GM10266 (cell line): ENCODE results near the gene STK31.
"Not testable (repeated sequence)": the region's sequence is repeated elsewhere in the genome, so short reads cannot be mapped to it uniquely, and the experiment has no call there.

Experiments
- DNase-seq: peaks from one replicate; pipeline ENCODE4 v3.0.0; 2012; ENCODE audit errors: extremely low spot score
- TF ChIP-seq, protein P1 (sequence below): IDR thresholded peaks from 2 replicates; pipeline ENCODE4 v1.5.1; 2012; ENCODE audit warnings: mild to moderate bottlenecking, low read depth; ENCODE audit not compliant: control insufficient read depth, insufficient read depth; ENCODE audit errors: missing control alignments

Gene STK31

DNA sequence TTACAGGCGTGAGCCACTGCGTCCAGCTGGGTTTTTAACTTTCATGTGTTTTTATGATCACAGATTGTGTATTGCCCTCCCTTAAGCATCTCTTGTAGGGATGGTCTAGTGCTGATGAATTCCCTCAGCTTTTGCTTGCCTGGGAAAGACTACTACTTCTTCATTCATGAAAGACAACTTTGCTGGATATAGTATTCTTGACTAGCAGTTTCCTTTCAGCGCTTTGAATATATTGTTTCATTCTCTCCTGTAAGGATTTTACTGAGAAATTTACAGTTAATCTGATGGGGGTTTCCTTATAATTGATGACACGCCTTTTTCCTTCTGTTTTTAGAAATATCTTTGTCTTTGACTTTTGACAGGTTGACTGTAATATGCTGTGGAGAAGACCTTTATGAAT lies 33.2 kb downstream of the STK31 start:
- TF ChIP-seq, protein P1, sequence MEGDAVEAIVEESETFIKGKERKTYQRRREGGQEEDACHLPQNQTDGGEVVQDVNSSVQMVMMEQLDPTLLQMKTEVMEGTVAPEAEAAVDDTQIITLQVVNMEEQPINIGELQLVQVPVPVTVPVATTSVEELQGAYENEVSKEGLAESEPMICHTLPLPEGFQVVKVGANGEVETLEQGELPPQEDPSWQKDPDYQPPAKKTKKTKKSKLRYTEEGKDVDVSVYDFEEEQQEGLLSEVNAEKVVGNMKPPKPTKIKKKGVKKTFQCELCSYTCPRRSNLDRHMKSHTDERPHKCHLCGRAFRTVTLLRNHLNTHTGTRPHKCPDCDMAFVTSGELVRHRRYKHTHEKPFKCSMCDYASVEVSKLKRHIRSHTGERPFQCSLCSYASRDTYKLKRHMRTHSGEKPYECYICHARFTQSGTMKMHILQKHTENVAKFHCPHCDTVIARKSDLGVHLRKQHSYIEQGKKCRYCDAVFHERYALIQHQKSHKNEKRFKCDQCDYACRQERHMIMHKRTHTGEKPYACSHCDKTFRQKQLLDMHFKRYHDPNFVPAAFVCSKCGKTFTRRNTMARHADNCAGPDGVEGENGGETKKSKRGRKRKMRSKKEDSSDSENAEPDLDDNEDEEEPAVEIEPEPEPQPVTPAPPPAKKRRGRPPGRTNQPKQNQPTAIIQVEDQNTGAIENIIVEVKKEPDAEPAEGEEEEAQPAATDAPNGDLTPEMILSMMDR = no peak
- DNase-seq = no peak

DNA sequence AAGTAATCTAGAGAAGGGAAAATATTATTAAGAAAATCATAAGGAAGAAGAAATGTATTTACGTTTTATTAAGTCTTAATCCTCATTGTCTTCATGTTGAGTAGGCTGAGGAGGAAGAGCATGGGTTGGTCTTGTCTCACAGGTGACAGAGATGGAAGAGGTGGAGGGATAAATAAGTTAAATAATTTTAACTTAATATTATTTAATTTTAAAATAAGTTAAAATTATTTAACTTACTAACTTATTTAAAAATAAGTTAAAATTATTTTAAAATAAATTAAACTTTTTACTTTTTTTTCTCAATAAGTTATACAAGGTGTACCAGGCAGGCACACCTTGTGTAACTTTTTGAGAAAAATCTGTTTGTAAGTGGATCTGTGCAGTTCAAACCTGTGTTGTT lies 36.6 kb downstream of the STK31 start:
- TF ChIP-seq, protein P1 = no peak
- no peak for DNase-seq

DNA sequence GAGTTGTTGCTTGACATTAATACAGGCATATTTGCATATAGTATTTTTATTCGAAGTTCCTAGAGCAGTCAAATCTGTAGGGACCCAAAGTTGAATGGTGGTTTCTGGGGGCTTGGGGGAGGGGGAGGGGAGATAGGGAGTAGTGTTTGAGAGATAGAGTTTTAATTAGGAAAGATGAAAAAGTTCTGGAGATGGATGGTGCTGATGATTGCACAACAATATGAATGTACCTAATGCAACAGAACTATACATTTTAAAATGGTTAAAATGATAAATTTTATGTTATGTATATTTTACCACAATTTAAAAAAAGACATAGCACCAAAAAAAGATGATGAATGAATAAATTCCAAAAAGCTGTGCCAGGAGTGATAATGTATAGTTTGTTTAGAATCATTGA lies 41.8 kb downstream of the STK31 start:
- DNase-seq = no peak
- TF ChIP-seq, protein P1 = no peak

DNA sequence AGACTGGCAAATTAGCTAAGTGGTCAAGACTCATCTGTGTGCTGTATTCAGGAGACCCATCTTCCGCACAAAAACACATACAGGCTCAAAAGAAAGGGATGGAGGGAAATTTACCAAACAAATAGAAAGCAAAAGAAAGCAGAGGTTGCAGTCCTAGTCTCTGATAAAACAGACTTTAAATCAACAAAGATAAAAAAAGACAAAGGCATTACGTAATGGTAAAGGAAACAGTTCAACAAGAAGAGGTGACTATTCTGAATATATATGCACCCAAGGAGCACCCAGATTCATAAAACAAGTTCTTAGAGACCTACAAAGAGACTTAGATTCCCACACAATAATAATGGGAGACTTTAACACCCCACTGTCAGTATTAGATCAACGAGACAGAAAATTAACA lies 48.8 kb downstream of the STK31 start:
- not testable (repeated sequence) for DNase-seq

DNA sequence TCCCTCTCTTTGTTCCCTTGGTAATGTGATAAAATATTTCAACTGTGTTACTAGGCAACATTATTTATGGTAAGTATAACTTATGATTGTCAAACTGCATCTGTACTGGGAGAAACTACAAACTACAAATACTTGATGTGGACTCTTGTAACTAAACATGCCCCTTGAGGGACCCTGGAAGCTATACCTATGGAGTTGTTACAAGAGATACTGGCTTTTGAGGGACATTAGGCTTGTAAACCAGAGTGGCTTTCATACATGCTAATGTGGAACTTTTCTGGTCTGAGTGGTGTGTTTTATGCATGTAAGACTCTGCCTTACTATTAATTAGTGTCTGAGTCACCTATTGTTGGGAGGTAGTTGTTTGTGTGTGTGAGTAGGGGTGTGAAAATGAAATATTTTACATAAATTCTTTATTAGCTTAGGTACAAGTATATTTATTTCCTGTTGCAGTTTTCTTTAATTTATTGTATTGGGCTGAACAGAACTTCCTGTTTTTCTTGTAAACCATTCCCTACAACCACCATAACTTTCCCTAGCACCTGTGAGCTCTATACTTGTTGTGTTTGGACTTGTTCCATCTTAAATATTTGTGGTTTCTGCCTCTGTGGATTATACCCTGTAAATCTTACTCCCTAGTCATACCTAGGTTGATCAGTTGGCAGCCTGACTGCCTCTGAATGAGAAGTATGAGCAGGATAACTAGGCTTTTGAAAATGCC lies 49.8 kb downstream of the STK31 start:
- DNase-seq = no peak
- TF ChIP-seq, protein P1 = no peak

DNA sequence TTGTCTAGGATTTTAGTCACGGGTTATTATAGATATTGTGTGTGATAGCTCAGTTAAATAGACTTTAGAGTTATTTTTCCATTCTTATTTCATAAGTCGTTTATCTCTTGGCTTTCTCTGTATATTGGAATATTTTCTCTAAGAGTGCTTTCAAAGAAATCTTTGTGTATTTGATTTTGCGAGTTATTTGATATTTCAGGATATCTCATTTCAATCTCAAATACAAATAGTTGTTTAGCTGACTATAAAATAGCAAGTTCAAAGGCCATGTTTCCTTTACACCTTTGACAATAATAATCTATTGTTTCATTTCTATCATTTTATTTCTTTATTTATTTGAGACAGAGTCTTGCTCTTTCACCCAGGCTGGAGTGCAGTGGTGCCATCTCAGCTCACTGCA lies 55.9 kb downstream of the STK31 start:
- TF ChIP-seq, protein P1 = no peak
- no peak for DNase-seq

DNA sequence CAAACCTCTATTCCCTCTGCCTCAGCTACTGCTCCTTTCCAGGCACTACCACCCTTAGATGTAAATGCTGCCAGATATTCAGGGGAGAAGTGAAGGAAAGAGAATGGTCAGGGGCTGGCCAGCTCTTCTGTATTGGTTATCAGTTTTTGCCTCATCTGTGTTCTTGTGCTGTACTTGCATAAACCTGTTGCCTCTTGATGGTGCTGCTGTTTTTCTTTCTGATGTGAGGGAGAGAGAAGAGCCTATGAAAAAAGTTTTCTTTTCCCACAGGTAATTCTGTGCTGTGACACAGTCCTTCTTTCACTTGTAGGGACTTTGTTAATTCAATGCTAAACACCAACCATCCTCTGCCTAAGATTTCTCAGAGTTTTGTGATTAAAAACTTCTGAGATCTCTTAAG lies 57.5 kb downstream of the STK31 start:
- TF ChIP-seq, protein P1 = no peak
- DNase-seq = no peak

DNA sequence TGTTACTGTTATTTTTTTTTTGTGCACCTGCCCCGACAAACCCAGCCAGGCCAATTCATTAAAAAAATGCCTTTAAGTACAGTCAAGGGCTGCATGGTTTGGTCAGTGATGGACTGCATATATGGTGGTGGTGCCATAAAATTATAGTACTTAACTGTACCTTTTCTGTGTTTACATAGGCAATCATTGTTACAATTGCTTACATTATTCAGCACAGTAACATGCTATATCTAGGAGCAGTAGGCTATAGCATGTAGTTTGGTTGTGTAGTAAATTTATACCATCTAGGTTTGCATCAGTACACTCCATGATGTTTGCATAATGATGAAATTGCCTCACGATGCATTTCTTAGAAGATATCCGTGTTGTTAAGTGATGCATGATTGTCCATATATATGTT lies 58.0 kb downstream of the STK31 start:
- TF ChIP-seq, protein P1 = no peak
- no peak for DNase-seq

DNA sequence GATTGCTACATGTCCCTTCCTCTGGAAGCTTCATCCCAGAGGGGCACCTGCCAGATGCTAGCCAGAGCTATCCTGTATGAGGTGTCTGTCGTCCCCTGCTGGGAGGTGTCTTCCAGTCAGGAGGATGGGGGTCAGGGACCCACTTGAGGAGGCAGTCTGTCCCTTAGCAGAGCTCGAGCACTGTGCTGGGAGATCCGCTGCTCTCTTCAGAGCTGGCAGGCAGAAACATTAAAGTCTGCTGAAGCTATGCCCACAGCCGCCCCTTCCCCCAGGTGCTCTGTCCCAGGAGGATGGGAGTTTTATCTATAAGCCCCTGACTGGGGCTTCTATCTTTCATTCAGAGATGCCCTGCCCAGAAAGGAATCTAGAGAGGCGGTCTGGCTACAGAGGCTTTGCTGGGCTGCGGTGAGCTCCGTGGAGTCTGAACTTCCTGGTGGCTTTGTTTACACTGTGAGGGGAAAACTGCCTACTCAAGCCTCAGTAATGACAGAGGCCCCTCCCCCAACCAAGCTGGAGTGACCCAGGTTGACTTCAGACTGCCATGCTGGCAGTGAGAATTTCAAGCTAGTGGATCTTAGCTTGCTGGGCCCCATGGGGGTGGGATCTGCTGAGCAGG lies 69.3 kb downstream of the STK31 start:
- not testable (repeated sequence) for DNase-seq
